Measurements from ENCODE around the gene LSM7.
"Not testable (repeated sequence)": the region's sequence is repeated elsewhere in the genome, so short reads cannot be mapped to it uniquely, and the experiment has no call there.

LSM7 gene

GRCh38 chr19:2354670-2355069 is 26.3 kb upstream of the LSM7 start:
- no peak for DNase-seq

DNA sequence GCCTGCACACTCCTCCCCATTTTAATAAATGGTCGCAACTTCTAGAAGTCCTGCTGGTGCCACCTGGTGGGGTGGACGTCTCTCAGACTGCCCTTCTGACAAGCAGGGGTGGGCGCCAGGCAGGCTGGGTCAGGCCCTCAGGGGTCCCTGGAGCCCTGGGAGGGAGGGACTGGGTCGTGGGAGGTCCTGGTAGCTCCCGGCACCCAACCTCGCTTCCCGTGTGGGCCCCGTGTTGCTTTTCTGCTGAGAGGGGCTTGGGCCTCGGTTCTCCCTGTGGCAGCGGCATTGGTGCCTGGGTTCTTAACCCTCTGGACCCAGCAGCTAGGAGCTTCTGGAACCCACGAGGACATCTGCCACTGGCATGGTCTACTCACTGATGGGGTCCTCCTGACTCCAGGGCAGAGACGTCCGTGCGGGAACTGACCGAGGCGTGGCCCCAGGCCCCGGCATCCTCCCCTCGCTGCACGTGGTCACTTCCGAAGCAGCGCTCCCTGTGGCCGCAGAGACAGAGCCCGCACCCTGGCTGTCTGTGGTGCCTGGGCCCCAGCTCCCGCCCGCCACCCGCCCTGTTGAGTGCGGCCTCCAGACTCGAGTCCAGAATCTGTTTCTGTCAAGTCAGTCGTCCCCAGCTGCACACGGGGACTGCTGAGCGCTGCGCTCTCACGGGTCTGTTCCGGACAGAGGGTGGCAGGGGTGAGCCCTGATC is 25.7 kb upstream of the LSM7 start:
- DNase-seq, result no peak

- DNase-seq, result no peak
These were observed 24.9 kb upstream of the LSM7 start for GRCh38 chr19:2353159-2353886.

- no peak for DNase-seq
These were observed 23.7 kb upstream of the LSM7 start for GRCh38 chr19:2352121-2352520.

GRCh38 chr19:2351591-2351990 is 23.2 kb upstream of the LSM7 start:
- no peak for DNase-seq

DNA sequence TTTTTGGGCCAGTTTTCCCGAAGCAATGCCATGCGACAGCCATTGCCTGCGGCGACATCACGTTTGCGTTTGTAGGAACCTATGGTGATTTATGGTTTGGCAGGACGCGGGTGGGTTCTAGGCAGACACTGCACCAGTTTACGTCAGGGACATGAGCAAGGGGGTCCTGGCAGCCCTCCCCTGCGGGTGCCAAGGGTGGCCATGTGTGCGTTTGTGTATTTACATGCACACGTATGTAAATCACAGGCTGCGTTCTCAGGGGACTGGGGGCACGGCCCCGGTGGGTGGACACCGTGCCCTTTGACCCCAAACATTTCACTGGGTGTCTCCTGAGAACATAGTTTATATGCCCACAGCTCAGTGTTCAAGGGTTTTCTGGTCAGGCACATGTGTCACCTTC is 22.3 kb upstream of the LSM7 start:
- DNase-seq, result no peak

- not testable (repeated sequence) for DNase-seq
These were observed 21.4 kb upstream of the LSM7 start for GRCh38 chr19:2349818-2350217.

DNA sequence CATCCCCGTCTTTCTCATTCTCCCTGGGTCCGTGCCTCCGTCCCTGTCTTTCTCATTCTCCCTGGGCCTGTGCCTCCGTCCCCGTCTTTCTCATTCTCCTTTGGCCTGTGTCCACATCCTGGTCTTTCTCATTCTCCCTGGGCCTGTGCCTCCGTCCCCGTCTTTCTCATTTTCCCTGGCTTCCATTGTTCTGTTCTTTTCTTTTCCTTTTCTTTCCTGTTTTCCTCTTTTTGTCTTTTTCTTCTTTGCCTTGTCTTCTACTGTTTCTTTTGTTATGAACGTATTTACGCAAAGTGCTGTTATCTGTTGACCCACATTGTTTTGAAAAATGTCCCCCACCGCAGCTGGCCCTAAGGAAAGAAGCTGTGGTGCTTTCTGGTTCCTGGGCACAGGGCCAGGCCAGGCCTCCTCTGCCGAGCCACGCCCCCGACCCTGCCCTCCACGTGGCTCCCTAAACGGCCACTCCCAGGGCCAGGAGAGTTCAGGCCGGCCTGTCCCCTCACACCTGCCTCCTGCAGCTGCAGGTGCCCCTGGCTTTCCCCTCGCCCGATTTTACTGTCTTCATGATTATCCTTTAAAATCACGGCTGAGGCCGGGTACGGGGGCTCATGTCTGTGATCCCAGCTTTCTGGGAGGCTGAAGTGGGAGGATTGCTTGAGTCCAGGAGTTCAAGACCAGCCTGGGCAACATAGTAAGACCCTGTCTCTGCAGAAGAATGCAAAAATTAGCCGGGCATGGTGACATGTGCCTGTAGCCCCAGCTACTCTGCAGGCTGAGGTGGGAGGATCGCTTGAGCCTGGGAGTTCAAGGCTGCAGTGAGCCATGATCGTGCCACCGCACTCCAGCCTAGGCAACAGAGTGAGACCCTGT is 17.6 kb upstream of the LSM7 start:
- no peak for DNase-seq

- DNase-seq, result no peak
These were observed 16.7 kb upstream of the LSM7 start for GRCh38 chr19:2345076-2345475.

GRCh38 chr19:2344381-2344870 is 16.0 kb upstream of the LSM7 start:
- DNase-seq, result no peak

- no peak for DNase-seq
These were observed 15.1 kb upstream of the LSM7 start for GRCh38 chr19:2343289-2343982.

- DNase-seq, result no peak
These were observed 14.4 kb upstream of the LSM7 start for GRCh38 chr19:2342656-2343288.

GRCh38 chr19:2341982-2342381 is 13.6 kb upstream of the LSM7 start:
- DNase-seq, result no peak

- no peak for DNase-seq
These were observed 12.9 kb upstream of the LSM7 start for GRCh38 chr19:2341244-2341751.

DNA sequence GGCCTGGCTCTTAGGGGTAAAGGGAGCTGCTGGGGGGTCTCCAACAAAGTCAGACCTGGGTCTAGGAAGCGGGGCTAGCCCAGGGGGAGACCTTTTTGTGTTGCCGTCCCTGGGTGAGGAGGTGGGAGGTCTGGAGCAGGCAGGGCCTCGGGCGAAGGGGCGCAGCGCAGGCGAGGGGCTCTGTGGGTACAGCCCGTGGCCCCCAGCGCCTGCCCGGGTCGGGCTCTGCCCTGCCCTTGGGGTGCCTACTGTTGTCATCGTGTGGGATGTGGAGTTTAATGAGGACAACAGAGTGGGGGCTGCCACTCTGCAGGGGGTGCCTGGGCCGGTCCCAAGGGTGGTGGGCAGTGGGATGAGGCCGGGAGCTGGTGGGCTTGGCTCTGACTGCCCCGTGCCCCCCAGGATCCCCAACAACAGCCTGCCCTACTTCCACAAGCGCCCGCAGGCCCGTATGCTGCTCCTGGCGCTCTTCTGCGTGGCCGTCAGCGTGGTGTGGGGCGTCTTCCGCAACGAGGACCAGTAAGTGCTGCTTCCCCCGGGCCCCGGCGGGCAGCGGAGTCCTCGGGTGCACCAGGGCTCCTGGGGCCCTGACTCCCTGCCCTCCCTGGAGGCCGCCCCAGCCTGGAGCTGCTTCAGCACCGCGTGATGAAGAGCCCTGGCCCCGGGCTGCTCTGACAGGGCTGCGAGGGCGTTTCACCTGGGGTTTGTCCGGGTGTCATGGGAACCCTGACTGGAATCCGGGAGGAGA is 12.3 kb upstream of the LSM7 start:
- DNase-seq, result no peak

DNA sequence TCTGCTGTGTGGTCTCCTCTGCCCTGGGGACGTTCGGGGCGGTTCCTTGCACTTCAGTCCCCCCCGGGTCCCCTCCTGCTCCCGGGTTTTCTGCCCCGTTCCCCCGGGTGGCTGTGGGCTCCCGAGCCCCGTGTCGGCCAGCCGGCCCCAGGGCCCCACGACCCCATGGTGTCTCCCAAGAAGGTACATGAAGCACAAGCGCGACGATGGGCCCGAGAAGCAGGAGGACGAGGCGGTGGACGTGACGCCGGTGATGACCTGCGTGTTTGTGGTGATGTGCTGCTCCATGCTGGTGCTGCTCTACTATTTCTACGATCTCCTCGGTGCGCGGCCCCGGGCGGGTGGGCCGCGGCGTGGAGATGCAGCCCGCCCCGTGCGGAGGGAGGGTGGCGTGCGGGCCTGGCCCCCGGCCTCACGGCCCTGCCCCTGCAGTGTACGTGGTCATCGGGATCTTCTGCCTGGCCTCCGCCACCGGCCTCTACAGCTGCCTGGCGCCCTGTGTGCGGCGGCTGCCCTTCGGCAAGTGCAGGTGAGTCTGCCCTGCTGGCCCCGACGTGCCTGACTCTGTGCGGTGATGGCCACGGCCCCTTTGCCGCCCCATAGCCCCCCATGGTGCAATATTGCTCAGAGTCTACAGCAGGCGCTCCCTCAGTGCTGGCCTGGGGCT is 11.4 kb upstream of the LSM7 start:
- no peak for DNase-seq

GRCh38 chr19:2338751-2339643 is 10.6 kb upstream of the LSM7 start:
- no peak for DNase-seq

DNA sequence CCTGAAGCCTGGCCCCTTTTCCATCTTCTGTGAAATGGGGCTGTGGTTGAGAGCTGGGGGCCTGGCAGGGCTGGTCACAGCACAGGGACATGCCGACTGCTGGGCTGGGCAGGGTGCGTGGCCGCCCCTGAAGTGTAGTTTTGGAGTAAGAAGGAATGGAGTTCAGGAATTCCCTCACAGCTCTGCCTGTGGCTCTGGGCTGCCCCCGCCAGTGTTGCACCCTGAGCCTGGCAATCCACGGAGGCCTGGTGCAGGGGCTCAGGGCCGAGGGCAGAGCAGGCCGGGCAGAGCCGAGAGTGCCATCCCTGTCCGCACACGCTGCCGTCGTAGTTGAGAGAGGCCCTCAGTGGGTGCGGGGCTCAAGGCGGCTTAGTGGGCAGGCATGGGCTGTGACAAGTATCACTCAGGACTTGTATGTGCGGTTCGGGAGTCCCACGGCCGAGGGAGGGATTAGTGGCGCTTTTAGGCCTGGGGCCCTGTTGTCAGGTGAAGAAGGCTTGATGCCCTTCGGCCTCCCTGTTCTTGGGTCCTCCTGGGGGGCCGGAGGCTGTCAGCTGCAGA is 9.7 kb upstream of the LSM7 start:
- no peak for DNase-seq

DNA sequence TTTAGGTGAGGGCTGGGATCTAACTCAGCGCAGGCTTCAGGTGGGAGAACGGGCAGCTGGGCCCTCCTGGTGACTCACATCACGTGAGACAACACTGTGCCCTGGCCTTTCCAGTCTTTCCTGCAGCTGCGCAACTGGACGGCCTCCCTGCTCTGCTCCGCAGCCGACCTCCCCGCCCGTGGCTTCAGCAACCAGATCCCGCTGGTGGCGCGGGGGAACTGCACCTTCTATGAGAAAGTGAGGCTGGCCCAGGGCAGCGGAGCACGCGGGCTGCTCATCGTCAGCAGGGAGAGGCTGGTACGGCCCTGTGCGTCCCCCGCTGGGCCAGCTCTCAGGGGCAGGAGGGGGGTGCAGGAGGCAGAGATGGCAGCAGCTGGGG is 8.9 kb upstream of the LSM7 start:
- DNase-seq, result peak; percentile 63

Measured in 8988T (cell line).